Medulla oblongata (tissue), 1 donor: ENCODE measurements around the gene TACR1.

ENCODE experiments used
- DNase-seq: peaks from one replicate; pipeline ENCODE4 v3.0.0-alpha.2; 2015; ENCODE audit errors: extremely low spot score

Gene TACR1

GRCh38 chr2:75022516-75022915 lies 176.8 kb downstream of the TACR1 start:
- no peak for DNase-seq

- no peak for DNase-seq
Measured at GRCh38 chr2:75021672-75022071, 177.6 kb downstream of the TACR1 start.

- no peak for DNase-seq
Measured at GRCh38 chr2:75020476-75020875, 178.8 kb downstream of the TACR1 start.

GRCh38 chr2:75019790-75020189 lies 179.5 kb downstream of the TACR1 start:
- no peak for DNase-seq

DNA sequence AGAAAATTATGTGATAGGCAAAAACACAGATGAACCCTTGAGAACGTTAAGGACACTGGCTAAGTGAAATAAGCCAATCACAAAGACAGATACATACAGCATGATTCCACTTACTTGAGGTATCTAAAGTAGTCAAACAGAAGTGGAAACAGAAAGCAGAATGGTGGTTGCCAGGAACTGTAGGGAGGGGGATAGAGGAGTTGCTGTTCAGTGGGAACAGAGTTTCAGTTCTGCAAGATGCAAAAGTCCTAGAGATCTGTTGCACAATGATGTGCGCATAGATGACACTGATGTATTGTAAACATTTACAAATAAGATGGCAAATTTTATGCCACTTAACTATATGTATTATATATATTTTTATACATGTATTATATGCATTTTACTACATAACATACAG lies 181.2 kb downstream of the TACR1 start:
- DNase-seq = peak; percentile 64

GRCh38 chr2:75012080-75012479 lies 187.2 kb downstream of the TACR1 start:
- no peak for DNase-seq

DNA sequence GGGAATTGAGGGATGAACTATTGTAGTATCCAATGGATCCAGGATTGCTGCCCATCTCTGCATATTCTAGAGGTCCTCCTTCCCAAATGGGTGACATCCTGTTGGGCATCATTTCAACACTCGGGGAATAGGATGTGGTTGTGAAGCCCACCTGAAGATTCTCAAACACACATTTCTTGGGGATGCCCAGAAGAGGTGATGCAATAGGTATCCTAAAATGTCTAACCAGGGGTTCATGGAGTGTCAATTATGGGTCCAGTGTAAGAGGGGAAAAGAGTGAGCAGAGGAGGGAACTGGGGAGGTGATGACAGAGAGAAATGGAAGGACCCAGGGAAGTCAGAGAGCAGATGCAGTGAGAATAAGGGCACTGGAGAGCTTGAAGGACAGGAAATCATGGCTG lies 188.7 kb downstream of the TACR1 start:
- no peak for DNase-seq

DNA sequence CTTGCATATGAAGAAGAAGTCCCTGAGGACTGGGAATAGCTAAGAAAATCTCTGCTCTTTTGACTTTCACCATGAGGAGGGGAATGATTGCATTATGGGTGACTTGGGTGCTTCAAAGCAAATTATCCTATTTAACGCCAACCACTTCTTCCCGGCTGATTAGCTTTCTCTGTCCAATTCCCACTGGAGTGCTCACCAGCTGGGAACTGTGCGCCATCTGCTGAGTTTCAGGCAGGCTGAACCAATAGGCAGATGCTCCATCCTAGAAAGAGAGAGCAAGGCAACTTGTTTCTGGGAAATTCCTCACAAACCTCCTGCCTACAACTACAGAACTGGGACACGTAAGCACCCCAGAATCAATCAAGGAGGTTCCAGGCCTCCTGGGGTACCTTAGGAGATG lies 191.5 kb downstream of the TACR1 start:
- no peak for DNase-seq

- DNase-seq = no peak
Measured at GRCh38 chr2:75007061-75007460, 192.3 kb downstream of the TACR1 start.

DNA sequence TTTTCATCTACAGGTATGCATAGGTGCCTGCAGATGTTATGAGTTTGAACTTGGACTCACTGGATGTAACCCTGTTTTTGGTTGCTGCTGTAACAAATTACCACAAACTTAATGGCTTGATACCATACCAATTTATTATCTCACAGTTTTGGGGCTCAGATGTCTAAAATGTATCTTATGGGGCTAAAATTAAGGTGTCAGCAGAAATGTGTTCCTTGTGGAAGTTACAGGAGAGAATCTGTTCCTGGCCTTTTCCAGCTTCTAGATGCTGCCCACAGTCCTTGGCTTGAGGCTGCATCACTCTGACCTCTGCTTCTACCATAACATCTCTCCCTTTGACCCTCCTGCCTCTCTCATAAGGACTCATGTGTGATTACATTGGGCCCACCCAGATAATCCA lies 193.3 kb downstream of the TACR1 start:
- DNase-seq = no peak

DNA sequence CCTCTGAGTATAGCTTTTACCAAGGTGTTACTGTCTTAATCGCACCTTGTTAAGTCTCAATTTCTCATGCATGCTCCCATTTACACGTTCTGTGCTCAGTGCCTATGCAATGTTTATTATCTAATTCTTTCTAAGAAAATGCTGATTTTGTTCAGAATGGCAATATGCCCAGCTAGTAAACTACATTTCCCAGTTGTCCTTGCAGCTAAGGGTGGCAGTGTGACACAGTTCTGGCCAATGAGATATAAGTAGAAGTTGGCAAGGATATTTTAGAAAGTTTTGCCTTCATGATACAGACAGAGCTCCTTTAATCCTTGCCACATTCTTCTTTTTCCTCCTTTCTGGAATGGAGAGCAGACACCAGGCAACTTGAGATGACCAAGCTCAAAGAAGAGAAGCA lies 195.5 kb downstream of the TACR1 start:
- DNase-seq = no peak

- DNase-seq = no peak
Measured at GRCh38 chr2:75003276-75003675, 196.0 kb downstream of the TACR1 start.

DNA sequence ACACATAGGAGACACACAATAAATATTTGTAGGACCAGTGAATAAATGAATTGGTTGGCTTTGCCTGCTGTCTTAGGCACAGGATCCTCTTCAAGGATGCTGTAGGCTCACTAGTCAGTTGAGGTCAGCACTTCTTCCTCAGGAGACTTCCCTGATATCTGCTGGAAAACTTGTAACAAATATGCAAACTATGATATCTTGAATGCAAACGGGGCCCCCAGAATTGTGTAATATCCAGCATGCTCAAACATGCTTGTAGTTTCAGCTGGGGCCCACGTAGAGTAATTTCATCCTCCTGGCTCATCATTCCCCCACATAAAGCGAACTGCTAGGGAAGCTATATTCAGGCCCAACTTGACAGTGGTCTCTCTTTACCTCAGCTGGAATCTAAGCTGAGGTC lies 197.3 kb downstream of the TACR1 start:
- no peak for DNase-seq

DNA sequence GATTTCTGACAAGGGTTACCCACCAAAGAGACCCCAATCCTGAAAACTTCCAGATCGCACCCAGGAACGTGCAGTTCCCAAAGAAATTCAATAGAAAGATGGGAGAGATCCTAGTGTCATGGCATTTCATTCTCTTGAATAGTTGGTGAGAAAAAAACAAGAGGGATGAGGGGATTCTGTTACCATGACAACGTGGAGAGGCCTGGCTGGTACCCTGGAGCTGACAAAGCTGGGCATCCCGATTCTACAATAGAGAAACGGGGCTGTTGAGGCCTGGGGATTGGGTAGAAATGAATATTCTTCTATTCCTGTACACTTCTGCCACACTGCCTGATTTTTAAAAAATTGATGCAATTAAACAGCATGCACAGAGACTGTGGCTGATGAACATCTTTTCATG lies 199.9 kb downstream of the TACR1 start:
- no peak for DNase-seq
